ENCODE data around the gene OLIG3. TPM values are rescaled to one million over a fixed set of nuclear protein-coding genes. Genes with fewer than 3 reads are reported as not detected.

The OLIG3 gene
- total RNA-seq (2016; rRNA removed; fragmentation: Illumina TruSeq; extraction: Trizol) (not detected in 2 replicates), polyA plus RNA-seq (2011; rRNA removed) (0.03 TPM in 1 of 2 replicates, not detected in the other), polyA minus RNA-seq (2011; rRNA and poly(A)+ RNA removed; ENCODE audit: low replicate concordance) (not detected in 2 replicates), Bru-seq, nascent RNA (not detected), BruChase-seq, experiment 1, labeled RNA remaining after a 6-hour chase (not detected), BruChase-seq, experiment 2, labeled RNA remaining after a 2-hour chase (percentile 18 among the genes with signal in this experiment)
- not detected in 2 replicates for total RNA-seq (2016; cell fraction: cytosol; rRNA removed; fragmentation: Illumina TruSeq; extraction: Trizol; ENCODE audit: low read depth)
- not detected in 2 replicates for total RNA-seq (2016; cell fraction: insoluble cytoplasmic fraction; rRNA removed; fragmentation: Illumina TruSeq; extraction: Trizol)
- total RNA-seq (2016; cell fraction: membrane; rRNA removed; fragmentation: Illumina TruSeq; extraction: Trizol): not detected in 2 replicates
- total RNA-seq (2016; cell fraction: nucleus; rRNA removed; fragmentation: Illumina TruSeq; extraction: Trizol): not detected in 2 replicates
- 0.03 TPM in 1 of 2 replicates, not detected in the other for polyA plus RNA-seq (2011; cell fraction: cytosol; rRNA removed)
- not detected in 2 replicates for polyA plus RNA-seq (2011; cell fraction: nucleus; rRNA removed)
- not detected in 2 replicates for polyA plus RNA-seq (2012)
- polyA plus RNA-seq (2016; cell fraction: cytosol; fragmentation: Illumina TruSeq; extraction: Trizol; ENCODE audit: low read depth): not detected in 2 replicates
- polyA plus RNA-seq (2016; cell fraction: insoluble cytoplasmic fraction; fragmentation: Illumina TruSeq; extraction: Trizol; ENCODE audit: low read depth): not detected in 2 replicates
- polyA plus RNA-seq (2016; cell fraction: membrane; fragmentation: Illumina TruSeq; extraction: Trizol; ENCODE audit: low read depth): not detected in 2 replicates
- not detected in 2 replicates for polyA plus RNA-seq (2016; cell fraction: nucleus; fragmentation: Illumina TruSeq; extraction: Trizol; ENCODE audit: insufficient read depth, low read depth)
- not detected in 2 replicates for polyA minus RNA-seq (2011; cell fraction: cytosol; rRNA and poly(A)+ RNA removed)
- polyA minus RNA-seq (2011; cell fraction: nucleus; rRNA and poly(A)+ RNA removed): not detected in 2 replicates
- long read RNA-seq, experiment 1: 0 reads
- long read RNA-seq, experiment 2: 0 reads

GRCh38 chr6:137494281-137494987 is at the start of gene OLIG3:
Gene OLIG3, minus strand, starts transcription at chr6:137494394. Its CDS starts 224 bp downstream, at chr6:137494170.
- ChIA-PET CTCF (ENCODE audit: low intra/inter-chr PET ratio, low total read pairs) (no interaction called here), POLR2A (no interaction called here)
- Histone ChIP-seq H3K9ac (ENCODE audit: insufficient read depth, low read depth, low read length) (no peak within 1 kb of the TSS), H3K79me2 (ENCODE audit: insufficient read depth, low read length) (no peaks in the 10 kb centered on the region), H2AFZ (ENCODE audit: low read length) (no peak within 1 kb of the TSS), H3K9me3 (ENCODE audit: low read length) (no peaks in the 10 kb centered on the region), H3K36me3 (replicated peaks in 1 of 2; ENCODE audit: control insufficient read depth in 1 of 2, insufficient read depth in 2 of 2, low read length in 2 of 2) (no peaks in the 10 kb centered on the region), H3K27ac (ENCODE audit: extremely low read length, insufficient read depth, low read length) (no peak within 1 kb of the TSS), H3K4me3 (replicated peaks in 1 of 3; ENCODE audit: insufficient read depth in 1 of 3, low read depth in 2 of 3, low read length in 3 of 3) (no peak within 1 kb of the TSS), H3K4me1 (ENCODE audit: insufficient read depth, low read length) (peaks cover 13% of the 10 kb centered on the region; the same call in 1 of the 2 replicates), H4K20me1 (ENCODE audit: insufficient read depth, low read length) (no peaks in the 10 kb centered on the region), H3K27me3 (ENCODE audit: control insufficient read depth in 1 of 2, insufficient read depth in 2 of 2, low read length in 2 of 2) (peaks cover 18 to 84% of the 10 kb centered on the region in 2 experiments), H3K4me2 (ENCODE audit: low read depth, low read length) (no peak within 1 kb of the TSS)
- no peak for DNase-seq (ENCODE audit: low spot score)
- no peak for FAIRE-seq
- 54% methylated on average over 23 of the region's 23 CpGs for WGBS (ENCODE audit: low lambda C conversion rate)
- TF ChIP-seq ZNF710 (CRISPR knock-in tag; IDR thresholded peaks at IDR 0.05; ENCODE audit: borderline replicate concordance) (no peak), EZH2 (conservative IDR thresholded peaks at IDR 0.05; ENCODE audit: low read depth, low read length) (peak; percentile 87; the same call in 1 of the 2 replicates)
- no peak for ATAC-seq
- no TSS peak for BruUV-seq (replicated peaks)
- in situ Hi-C loops (cut with HindIII; ENCODE audit: extremely low pct_ligation_motif_present, low pct_unique_long_range_greater_than_20kb) (no loop called here), intact Hi-C loops (cut with micrococcal nuclease; ENCODE audit: unreplicated experiment) (no loop called here)

Data from HepG2 (cell line).